WERI-Rb-1 (cell line): ENCODE measurements around the gene DCST1.
A peak's percentile ranks its signal among the peaks of the same experiment; 100 is the strongest.

Experiments used
- DNase-seq: peaks from one replicate; pipeline ENCODE4 v3.0.0-alpha.2; 2020
- H3K27ac ChIP-seq: fragments of 250-450 bp; sonication (Bioruptor Pico); 2 replicates; pipeline ENCODE4 v1.5.1; 2020; ENCODE audit warnings: mild to moderate bottlenecking, moderate library complexity
- H3K27me3 ChIP-seq: fragments of 250-450 bp; sonication (Bioruptor Pico); 2 replicates; pipeline ENCODE4 v1.5.1; 2021; ENCODE audit warnings: mild to moderate bottlenecking, low read depth, moderate library complexity; ENCODE audit not compliant: insufficient read depth, severe bottlenecking
- H3K36me3 ChIP-seq: fragments of 250-450 bp; sonication (Bioruptor Pico); 2 replicates; pipeline ENCODE4 v1.5.1; 2020; ENCODE audit warnings: mild to moderate bottlenecking, moderate library complexity
- H3K4me3 ChIP-seq: 2 replicates; pipeline ENCODE4 v1.5.1; 2011; ENCODE audit warnings: low read depth, mild to moderate bottlenecking, control low read depth, low read length
- H3K9me3 ChIP-seq: fragments of 250-450 bp; sonication (Bioruptor Pico); 2 replicates; pipeline ENCODE4 v1.5.1; 2021; ENCODE audit warnings: mild to moderate bottlenecking, moderate library complexity; ENCODE audit not compliant: severe bottlenecking
- TF ChIP-seq, protein P1 (sequence below): IDR thresholded peaks from 2 replicates; pipeline ENCODE4 v1.5.1; 2011; ENCODE audit warnings: low read depth, mild to moderate bottlenecking, control low read depth, inconsistent platforms, low read length

DCST1 gene

GRCh38 chr1:154990276-154990675 lies 43.3 kb upstream of the DCST1 start:
- Histone ChIP-seq H3K27ac (no peak overlapping the region), H3K9me3 (no peaks in the 10 kb centered on the region), H3K4me3 (no peak overlapping the region), H3K27me3 (no peaks in the 10 kb centered on the region), H3K36me3 (peaks cover 57% of the 10 kb centered on the region)
- DNase-seq = no peak
- TF ChIP-seq, protein P1, sequence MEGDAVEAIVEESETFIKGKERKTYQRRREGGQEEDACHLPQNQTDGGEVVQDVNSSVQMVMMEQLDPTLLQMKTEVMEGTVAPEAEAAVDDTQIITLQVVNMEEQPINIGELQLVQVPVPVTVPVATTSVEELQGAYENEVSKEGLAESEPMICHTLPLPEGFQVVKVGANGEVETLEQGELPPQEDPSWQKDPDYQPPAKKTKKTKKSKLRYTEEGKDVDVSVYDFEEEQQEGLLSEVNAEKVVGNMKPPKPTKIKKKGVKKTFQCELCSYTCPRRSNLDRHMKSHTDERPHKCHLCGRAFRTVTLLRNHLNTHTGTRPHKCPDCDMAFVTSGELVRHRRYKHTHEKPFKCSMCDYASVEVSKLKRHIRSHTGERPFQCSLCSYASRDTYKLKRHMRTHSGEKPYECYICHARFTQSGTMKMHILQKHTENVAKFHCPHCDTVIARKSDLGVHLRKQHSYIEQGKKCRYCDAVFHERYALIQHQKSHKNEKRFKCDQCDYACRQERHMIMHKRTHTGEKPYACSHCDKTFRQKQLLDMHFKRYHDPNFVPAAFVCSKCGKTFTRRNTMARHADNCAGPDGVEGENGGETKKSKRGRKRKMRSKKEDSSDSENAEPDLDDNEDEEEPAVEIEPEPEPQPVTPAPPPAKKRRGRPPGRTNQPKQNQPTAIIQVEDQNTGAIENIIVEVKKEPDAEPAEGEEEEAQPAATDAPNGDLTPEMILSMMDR = peak; percentile 18; the same call in 1 of the 2 replicates

- Histone ChIP-seq H3K27ac (no peak overlapping the region), H3K36me3 (peaks cover 38% of the 10 kb centered on the region)
- peak; percentile 53 for DNase-seq
Measured at GRCh38 chr1:154992721-154993571, 40.7 kb upstream of the DCST1 start.

GRCh38 chr1:154993572-154994268 lies 39.9 kb upstream of the DCST1 start, which contains the start of gene LENEP:
Gene LENEP, plus strand, starts transcription at chr1:154993586. Its CDS starts 22 bp downstream, at chr1:154993608.
- peaks cover 31% of the 10 kb centered on the region for H3K36me3 ChIP-seq
- no peak within 1 kb of the TSS for H3K4me3 ChIP-seq
- H3K27me3 ChIP-seq = no peaks in the 10 kb centered on the region
- DNase-seq = peak; percentile 27
- TF ChIP-seq, protein P1 = no peak
- no peak within 1 kb of the TSS for H3K27ac ChIP-seq
- H3K9me3 ChIP-seq = no peaks in the 10 kb centered on the region

More at GRCh38 chr1:154992721-154993571, 40.7 kb upstream of the DCST1 start:
- Histone ChIP-seq H3K4me3 (no peak overlapping the region), H3K27me3 (no peaks in the 10 kb centered on the region), H3K9me3 (no peaks in the 10 kb centered on the region)
- TF ChIP-seq, protein P1 = peak; percentile 66

DNA sequence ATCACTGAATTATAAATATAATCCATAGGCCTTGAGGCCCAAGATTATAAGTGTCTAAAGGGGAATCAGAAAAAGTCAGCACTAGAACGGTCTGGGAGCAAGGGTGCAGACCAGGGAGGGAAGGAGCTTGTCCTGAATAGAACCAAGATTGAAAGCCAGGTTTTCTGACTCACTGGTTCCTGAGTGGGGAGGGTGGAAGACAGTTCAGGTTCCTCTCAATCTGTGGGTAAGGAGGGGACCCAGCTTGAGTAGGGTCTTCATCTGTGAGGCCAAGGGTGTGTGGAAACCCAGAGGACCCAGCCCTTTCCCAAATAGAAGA lies 39.4 kb upstream of the DCST1 start:
- H3K4me3 ChIP-seq = no peak overlapping the region
- TF ChIP-seq, protein P1 = no peak
- H3K27me3 ChIP-seq = no peaks in the 10 kb centered on the region
- H3K9me3 ChIP-seq = no peaks in the 10 kb centered on the region
- no peak overlapping the region for H3K27ac ChIP-seq
- no peak for DNase-seq
- peaks cover 26% of the 10 kb centered on the region for H3K36me3 ChIP-seq

- Histone ChIP-seq H3K27me3 (no peaks in the 10 kb centered on the region), H3K36me3 (peaks cover 22% of the 10 kb centered on the region), H3K4me3 (no peak overlapping the region), H3K9me3 (no peaks in the 10 kb centered on the region), H3K27ac (no peak overlapping the region)
- no peak for DNase-seq
- TF ChIP-seq, protein P1 = no peak
Measured at GRCh38 chr1:154994591-154994990, 39.0 kb upstream of the DCST1 start.
